Gastrocnemius medialis (tissue), 4 donors: Measurements from ENCODE around the gene PSMD1.

Source experiments
- CTCF ChIP-seq, 5 experiments: fragments of 450-650 bp in 3 of 5; fragments of 200-600 bp in 2 of 5; sonication (generic) in 2 of 5; IDR thresholded peaks in 4 of 5; conservative IDR thresholded peaks in 1 of 5; 1 replicate in 4 of 5; 2 replicates in 1 of 5; pipeline ENCODE4 v1.5.1; 2016 to 2019; ENCODE audit warnings: antibody characterized with exemption in 5 of 5, mild to moderate bottlenecking in 3 of 5, moderate library complexity in 3 of 5
- POLR2A ChIP-seq, 2 donors: fragments of 450-650 bp; IDR thresholded peaks; one replicate each; pipeline ENCODE4 v1.6.1; 2017; ENCODE audit warnings: antibody characterized with exemption in 2 of 2, mild to moderate bottlenecking in 2 of 2, moderate library complexity in 2 of 2

- TF ChIP-seq POLR2A (IDR thresholded peaks at IDR 0.05) (no peak), CTCF (IDR thresholded peaks at IDR 0.05 in 4 of 5, conservative IDR thresholded peaks at IDR 0.05 in 1 of 5) (no peak)
Measured at GRCh38 chr2:231128541-231128940, 71.9 kb downstream of the PSMD1 start.
